IMR-90 (cell line): ENCODE data around the gene GBF1. TPM values are rescaled to one million over a fixed set of nuclear protein-coding genes. Genes with fewer than 3 reads are reported as not detected.

Experiments used
- ATAC-seq: fragments of 200-7000 bp; cut with Tn5 transposase; 2 replicates; pipeline ENCODE4 v1.9.1; 2020; ENCODE audit warnings: low read depth, mild to moderate bottlenecking, moderate library complexity
- BruUV-seq: library from RNA; stranded (reverse); fragments of 400-500 nt; replicated peaks from 2 replicates; lab custom pipeline; 2021; lab: Mats Ljungman, UMichigan
- CTCF ChIA-PET: fragments of 300-600 bp; formaldehyde crosslinking; extraction: SDS; loops from one replicate; lab custom pipeline; 2021; ENCODE audit warnings: antibody characterized with exemption; lab: Yijun Ruan, JAX
- POLR2A ChIA-PET: fragments of 300-600 bp; sonication (Branson Sonifier 250); formaldehyde crosslinking; loops from one replicate; lab custom pipeline; 2022; ENCODE audit warnings: antibody characterized with exemption; ENCODE audit not compliant: unreplicated experiment; lab: Charles Lee
- DNase-seq: peaks from one replicate; pipeline ENCODE4 v3.0.0; 2013
- H2AFZ ChIP-seq: replicated peaks from 2 replicates; pipeline ENCODE3; 2013; ENCODE audit warnings: low read length, mild to moderate bottlenecking; ENCODE audit not compliant: poor library complexity
- H2AK5ac ChIP-seq: 2 replicates; pipeline ENCODE4 v1.6.1; 2013; ENCODE audit warnings: low read depth, low read length, inconsistent platforms
- H2AK9ac ChIP-seq: replicated peaks from 2 replicates; pipeline ENCODE3; 2013; ENCODE audit warnings: mild to moderate bottlenecking, low read depth, low read length, moderate library complexity; ENCODE audit not compliant: poor library complexity
- H2BK120ac ChIP-seq: 2 replicates; pipeline ENCODE4 v1.6.1; 2013; ENCODE audit warnings: low read depth, low read length, inconsistent platforms
- H2BK15ac ChIP-seq: 3 replicates; pipeline ENCODE4 v1.6.1; 2013; ENCODE audit warnings: low read depth, low read length, inconsistent platforms
- H2BK20ac ChIP-seq: 2 replicates; pipeline ENCODE4 v1.6.1; 2013; ENCODE audit warnings: low read depth, mild to moderate bottlenecking, inconsistent platforms, low read length, moderate library complexity
- H2BK5ac ChIP-seq: 2 replicates; pipeline ENCODE4 v1.6.1; 2013; ENCODE audit warnings: mild to moderate bottlenecking, low read depth, low read length, inconsistent platforms; ENCODE audit not compliant: poor library complexity, severe bottlenecking
- H3K14ac ChIP-seq: replicated peaks from 2 replicates; pipeline ENCODE4 v1.6.1; 2013; ENCODE audit warnings: low read depth, low read length, inconsistent platforms
- H3K18ac ChIP-seq: 2 replicates; pipeline ENCODE4 v1.6.1; 2013; ENCODE audit warnings: low read depth, low read length, control low read depth
- H3K23ac ChIP-seq: 2 replicates; pipeline ENCODE4 v1.6.1; 2013; ENCODE audit warnings: low read depth, low read length, inconsistent platforms
- H3K27ac ChIP-seq: 2 replicates; pipeline ENCODE4 v1.5.1; 2013; ENCODE audit warnings: mild to moderate bottlenecking, control low read depth, low read length; ENCODE audit not compliant: insufficient read depth
- H3K27me3 ChIP-seq: 2 replicates; pipeline ENCODE4 v1.6.1; 2013; ENCODE audit warnings: low read length; ENCODE audit not compliant: control insufficient read depth, insufficient read depth
- H3K36me3 ChIP-seq: 2 replicates; pipeline ENCODE4 v1.6.1; 2013; ENCODE audit warnings: low read length, mixed read lengths; ENCODE audit not compliant: control insufficient read depth, insufficient read depth
- H3K4ac ChIP-seq: 2 replicates; pipeline ENCODE4 v1.6.1; 2013; ENCODE audit warnings: low read depth, low read length, inconsistent platforms
- H3K4me1 ChIP-seq: 2 replicates; pipeline ENCODE4 v1.6.1; 2013; ENCODE audit warnings: low read length, mixed read lengths; ENCODE audit not compliant: control insufficient read depth, insufficient read depth
- H3K4me2 ChIP-seq: 2 replicates; pipeline ENCODE4 v1.6.1; 2013; ENCODE audit warnings: low read depth, mild to moderate bottlenecking, control low read depth, low read length, moderate library complexity
- H3K4me3 ChIP-seq: 2 replicates; pipeline ENCODE4 v1.5.1; 2013; ENCODE audit warnings: low read depth, mild to moderate bottlenecking, control low read depth, low read length, moderate library complexity; ENCODE audit not compliant: insufficient read depth
- H3K56ac ChIP-seq: 2 replicates; pipeline ENCODE4 v1.6.1; 2013; ENCODE audit warnings: low read length, inconsistent platforms; ENCODE audit not compliant: insufficient read depth; ENCODE audit errors: extremely low read depth
- H3K79me1 ChIP-seq, 2 experiments: 2 replicates each; pipeline ENCODE4 v1.6.1; 2013; ENCODE audit warnings: low read length in 2 of 2, inconsistent platforms in 1 of 2, low read depth in 1 of 2
- H3K9ac ChIP-seq: 2 replicates; pipeline ENCODE4 v1.6.1; 2013; ENCODE audit warnings: low read depth, low read length, control low read depth
- H3K9me1 ChIP-seq: 2 replicates; pipeline ENCODE4 v1.6.1; 2013; ENCODE audit warnings: low read length, inconsistent platforms; ENCODE audit not compliant: insufficient read depth
- H3K9me3 ChIP-seq: 2 replicates; pipeline ENCODE4 v1.6.1; 2013; ENCODE audit warnings: low read length; ENCODE audit not compliant: control insufficient read depth, insufficient read depth
- H4K20me1 ChIP-seq: 2 replicates; pipeline ENCODE4 v1.6.1; 2013; ENCODE audit warnings: low read length, inconsistent platforms; ENCODE audit not compliant: insufficient read depth
- H4K5ac ChIP-seq: 2 replicates; pipeline ENCODE4 v1.6.1; 2013; ENCODE audit warnings: mild to moderate bottlenecking, low read depth, low read length, control low read depth
- H4K8ac ChIP-seq, 2 experiments: 2 replicates each; pipeline ENCODE4 v1.6.1; 2013; ENCODE audit warnings: low read depth in 2 of 2, low read length in 2 of 2, control low read depth in 1 of 2, inconsistent platforms in 1 of 2
- H4K91ac ChIP-seq: 2 replicates; pipeline ENCODE4 v1.6.1; 2013; ENCODE audit warnings: low read depth, low read length, inconsistent platforms; ENCODE audit not compliant: insufficient read depth
- BHLHE40 ChIP-seq: fragments of 150-350 bp; IDR thresholded peaks from 2 replicates; pipeline ENCODE4 v1.6.1; 2016; ENCODE audit warnings: mild to moderate bottlenecking, low read depth, low read length
- CEBPB ChIP-seq: IDR thresholded peaks from 2 replicates; pipeline ENCODE4 v1.6.1; 2012; ENCODE audit warnings: low read depth, low read length, improper control_type of control experiment
- CHD1 ChIP-seq: IDR thresholded peaks from 2 replicates; pipeline ENCODE4 v1.6.1; 2012; ENCODE audit warnings: low read depth, low read length, improper control_type of control experiment
- FOS ChIP-seq: fragments of 150-350 bp; IDR thresholded peaks from 2 replicates; pipeline ENCODE4 v1.6.1; 2016; ENCODE audit warnings: low read depth, low read length
- MAFK ChIP-seq: IDR thresholded peaks from 2 replicates; pipeline ENCODE4 v1.6.1; 2012; ENCODE audit warnings: low read depth, low read length, improper control_type of control experiment
- MAZ ChIP-seq: IDR thresholded peaks from 2 replicates; pipeline ENCODE4 v1.6.1; 2012; ENCODE audit warnings: low read depth, mild to moderate bottlenecking, low read length, improper control_type of control experiment, moderate library complexity, borderline replicate concordance
- MXI1 ChIP-seq: IDR thresholded peaks from 2 replicates; pipeline ENCODE4 v1.6.1; 2012; ENCODE audit warnings: low read depth, mild to moderate bottlenecking, low read length, moderate library complexity, borderline replicate concordance
- NFE2L2 ChIP-seq: fragments of 150-350 bp; IDR thresholded peaks from 2 replicates; pipeline ENCODE4 v1.6.1; 2016; ENCODE audit warnings: low read depth, mild to moderate bottlenecking, low read length
- POLR2A ChIP-seq: IDR thresholded peaks from 2 replicates; pipeline ENCODE4 v1.6.1; 2012; ENCODE audit warnings: mild to moderate bottlenecking, low read depth, low read length
- RAD21 ChIP-seq: IDR thresholded peaks from 2 replicates; pipeline ENCODE4 v1.6.1; 2012; ENCODE audit warnings: low read length, improper control_type of control experiment
- RCOR1 ChIP-seq: IDR thresholded peaks from 2 replicates; pipeline ENCODE4 v1.6.1; 2012; ENCODE audit warnings: mild to moderate bottlenecking, low read length, improper control_type of control experiment; ENCODE audit not compliant: insufficient replicate concordance
- SMC3 ChIP-seq: fragments of 150-350 bp; IDR thresholded peaks from 2 replicates; pipeline ENCODE4 v1.6.1; 2016; ENCODE audit warnings: low read depth, mild to moderate bottlenecking, antibody characterized with exemption, low read length, moderate library complexity
- WGBS, 2 experiments: methylation state at CpG; one replicate each; pipeline versions ENCODE4 v1.1.5 to v1.1.7; 2013; ENCODE audit warnings: missing lambda C conversion rate in 2 of 2; ENCODE audit not compliant: insufficient read length in 1 of 2; ENCODE audit errors: extremely low coverage in 2 of 2; 5-methylcytosine and 5-hydroxymethylcytosine counted together
- dilution Hi-C: fragments of 300-500 bp; cut with HindIII; formaldehyde crosslinking; loops from one replicate; pipeline ENCODE4 v1.14.3; 2018; ENCODE audit warnings: low sequenced_read_pairs; ENCODE audit not compliant: unreplicated experiment
- in situ Hi-C: fragments of 300-500 bp; cut with MboI; formaldehyde crosslinking; loops from 3 replicates; pipeline ENCODE4 v1.14.3; 2019; ENCODE audit warnings: low sequenced_read_pairs, inconsistent platforms, mixed read lengths
- intact Hi-C: fragments of 100-400 bp; cut with micrococcal nuclease; formaldehyde crosslinking; loops from 2 replicates; pipeline ENCODE4 v1.10.0; 2022
- polyA plus RNA-seq, 3 experiments: library from polyadenylated mRNA; depleted of rRNA; stranded (reverse); fragments of >200 nt; gene quantifications; 2 replicates each; pipeline ENCODE4 v1.2.3, GENCODE V29; 2012; ENCODE audit warnings: low replicate concordance in 1 of 3
- total RNA-seq: library from RNA; depleted of rRNA; stranded (reverse); fragments of >200 nt; gene quantifications from 2 replicates; pipeline ENCODE4 v1.2.3, GENCODE V29; 2012
- TF ChIP-seq, protein P1 (sequence below): fragments of 150-350 bp; IDR thresholded peaks from 2 replicates; pipeline ENCODE4 v1.6.1; 2017; ENCODE audit warnings: mild to moderate bottlenecking, antibody characterized with exemption, low read length, low read depth
- TF ChIP-seq, protein P2 (sequence below): conservative IDR thresholded peaks from 2 replicates; pipeline ENCODE4 v1.5.1; 2012; ENCODE audit warnings: mild to moderate bottlenecking, low read depth, low read length, improper control_type of control experiment

Gene GBF1
- total and polyA plus RNA-seq, 2 of the 4 experiments (the other 2 are of a cell fraction): 38.7 to 40.1 TPM

- H3K27me3 ChIP-seq: no peaks in the 10 kb centered on the region
- H2BK5ac ChIP-seq: no peak overlapping the region
- intact Hi-C loops (no loop called here), dilution Hi-C loops (no loop called here), in situ Hi-C loops (no loop called here)
- H3K18ac ChIP-seq: no peak overlapping the region
- no peak overlapping the region for H3K56ac ChIP-seq
- no peak overlapping the region for H2AFZ ChIP-seq
- WGBS, 2 experiments: no CpG with 5 or more reads among the region's 3 CpGs
- peaks cover 55% of the 10 kb centered on the region for H4K20me1 ChIP-seq
- H2BK20ac ChIP-seq: no peak overlapping the region
- no peak overlapping the region for H3K14ac ChIP-seq
- H2AK5ac ChIP-seq: no peak overlapping the region
- H4K5ac ChIP-seq: no peak overlapping the region
- H3K4me3 ChIP-seq: no peak overlapping the region
- CTCF ChIA-PET: no interaction called here
- peaks cover 3% of the 10 kb centered on the region for H3K9me1 ChIP-seq
- no peak overlapping the region for H3K27ac ChIP-seq
- H3K4ac ChIP-seq: no peak overlapping the region
- H4K91ac ChIP-seq: no peak overlapping the region
- no peak overlapping the region for H4K8ac ChIP-seq
- H2BK120ac ChIP-seq: no peak overlapping the region
- ATAC-seq (no peak), DNase-seq (no peak)
- H3K23ac ChIP-seq: no peak overlapping the region
- no peaks in the 10 kb centered on the region for H3K9me3 ChIP-seq
- H3K36me3 ChIP-seq: no peaks in the 10 kb centered on the region
- no peaks in the 10 kb centered on the region for H3K4me1 ChIP-seq
- no peak overlapping the region for H3K4me2 ChIP-seq
- no peak overlapping the region for H2AK9ac ChIP-seq
- H3K79me1 ChIP-seq: peaks cover 34 to 77% of the 10 kb centered on the region in 2 experiments
- POLR2A ChIA-PET: interaction anchor here (0.5 kb wide), 1 partner anchor 14 kb away, joined by 3 read pairs; no protein-coding TSS in a partner anchor
- no TSS peak for BruUV-seq
- TF ChIP-seq MAZ (no peak), MAFK (no peak), RAD21 (no peak), BHLHE40 (no peak), FOS (no peak), RCOR1 (no peak), POLR2A (no peak), CEBPB (no peak), SMC3 (no peak), MXI1 (no peak), NFE2L2 (no peak), CHD1 (no peak)
- TF ChIP-seq, protein P1, sequence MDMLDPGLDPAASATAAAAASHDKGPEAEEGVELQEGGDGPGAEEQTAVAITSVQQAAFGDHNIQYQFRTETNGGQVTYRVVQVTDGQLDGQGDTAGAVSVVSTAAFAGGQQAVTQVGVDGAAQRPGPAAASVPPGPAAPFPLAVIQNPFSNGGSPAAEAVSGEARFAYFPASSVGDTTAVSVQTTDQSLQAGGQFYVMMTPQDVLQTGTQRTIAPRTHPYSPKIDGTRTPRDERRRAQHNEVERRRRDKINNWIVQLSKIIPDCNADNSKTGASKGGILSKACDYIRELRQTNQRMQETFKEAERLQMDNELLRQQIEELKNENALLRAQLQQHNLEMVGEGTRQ: no peak
- TF ChIP-seq, protein P2, sequence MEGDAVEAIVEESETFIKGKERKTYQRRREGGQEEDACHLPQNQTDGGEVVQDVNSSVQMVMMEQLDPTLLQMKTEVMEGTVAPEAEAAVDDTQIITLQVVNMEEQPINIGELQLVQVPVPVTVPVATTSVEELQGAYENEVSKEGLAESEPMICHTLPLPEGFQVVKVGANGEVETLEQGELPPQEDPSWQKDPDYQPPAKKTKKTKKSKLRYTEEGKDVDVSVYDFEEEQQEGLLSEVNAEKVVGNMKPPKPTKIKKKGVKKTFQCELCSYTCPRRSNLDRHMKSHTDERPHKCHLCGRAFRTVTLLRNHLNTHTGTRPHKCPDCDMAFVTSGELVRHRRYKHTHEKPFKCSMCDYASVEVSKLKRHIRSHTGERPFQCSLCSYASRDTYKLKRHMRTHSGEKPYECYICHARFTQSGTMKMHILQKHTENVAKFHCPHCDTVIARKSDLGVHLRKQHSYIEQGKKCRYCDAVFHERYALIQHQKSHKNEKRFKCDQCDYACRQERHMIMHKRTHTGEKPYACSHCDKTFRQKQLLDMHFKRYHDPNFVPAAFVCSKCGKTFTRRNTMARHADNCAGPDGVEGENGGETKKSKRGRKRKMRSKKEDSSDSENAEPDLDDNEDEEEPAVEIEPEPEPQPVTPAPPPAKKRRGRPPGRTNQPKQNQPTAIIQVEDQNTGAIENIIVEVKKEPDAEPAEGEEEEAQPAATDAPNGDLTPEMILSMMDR: no peak
- H2BK15ac ChIP-seq: no peak overlapping the region
- H3K9ac ChIP-seq: no peak overlapping the region
These were observed 44.5 kb downstream of the GBF1 start for GRCh38 chr10:102289840-102290239.
